Hepatocyte (in vitro differentiated cells): ENCODE results near the gene CORIN. TPM values are rescaled to one million over a fixed set of nuclear protein-coding genes. Genes with fewer than 3 reads are reported as not detected.

ENCODE experiments used
- DNase-seq: peaks from one replicate; pipeline ENCODE4 v3.0.0-alpha.2; 2016; ENCODE audit warnings: low spot score
- H2AFZ ChIP-seq: fragments of 200-600 bp; sonication (generic); 2 replicates; pipeline ENCODE4 v1.6.0; 2016; ENCODE audit warnings: antibody characterized with exemption, mild to moderate bottlenecking
- H3K27ac ChIP-seq: fragments of 200-600 bp; sonication (generic); 2 replicates; pipeline ENCODE4 v1.5.1; 2016; ENCODE audit warnings: mild to moderate bottlenecking
- H3K27me3 ChIP-seq: fragments of 200-600 bp; sonication (generic); 2 replicates; pipeline ENCODE4 v1.6.1; 2016
- H3K36me3 ChIP-seq: fragments of 200-600 bp; sonication (generic); replicated peaks from 2 replicates; pipeline ENCODE4 v1.5.1; 2016; ENCODE audit warnings: low read depth; ENCODE audit not compliant: insufficient read depth
- H3K4me1 ChIP-seq: fragments of 200-600 bp; sonication (generic); 2 replicates; pipeline ENCODE4 v1.5.1; 2016; ENCODE audit warnings: mild to moderate bottlenecking, moderate library complexity; ENCODE audit not compliant: insufficient read depth
- H3K4me2 ChIP-seq: fragments of 200-600 bp; sonication (generic); 2 replicates; pipeline ENCODE4 v1.6.0; 2016
- H3K4me3 ChIP-seq: fragments of 200-600 bp; sonication (generic); 2 replicates; pipeline ENCODE4 v1.5.1; 2016; ENCODE audit warnings: mild to moderate bottlenecking
- H3K79me2 ChIP-seq: fragments of 200-600 bp; sonication (generic); 2 replicates; pipeline ENCODE4 v1.6.0; 2017; ENCODE audit warnings: mild to moderate bottlenecking
- H3K9me2 ChIP-seq: fragments of 200-600 bp; sonication (generic); replicated peaks from 2 replicates; pipeline ENCODE4 v1.6.0; 2017; ENCODE audit warnings: mild to moderate bottlenecking; ENCODE audit not compliant: insufficient read depth
- H3K9me3 ChIP-seq: fragments of 200-600 bp; sonication (generic); 2 replicates; pipeline ENCODE4 v1.5.1; 2016; ENCODE audit warnings: low read depth, mild to moderate bottlenecking
- H4K20me1 ChIP-seq: fragments of 200-600 bp; sonication (generic); 2 replicates; pipeline ENCODE4 v1.6.0; 2016; ENCODE audit warnings: mild to moderate bottlenecking; ENCODE audit not compliant: insufficient read depth, poor library complexity, severe bottlenecking
- EZH2 ChIP-seq: fragments of 200-600 bp; sonication (generic); IDR thresholded peaks from 2 replicates; pipeline ENCODE4 v1.6.1; 2016; ENCODE audit warnings: antibody characterized with exemption, mild to moderate bottlenecking, borderline replicate concordance
- EZH2phosphoT487 ChIP-seq: fragments of 200-600 bp; sonication (generic); IDR thresholded peaks from one replicate; pipeline ENCODE4 v1.6.1; 2018; ENCODE audit warnings: antibody characterized with exemption, mild to moderate bottlenecking, low read depth, moderate library complexity; ENCODE audit not compliant: unreplicated experiment, severe bottlenecking
- WGBS: methylation state at CpG from one replicate; pipeline ENCODE4 v1.1.6; 2016; ENCODE audit warnings: low lambda C conversion rate; ENCODE audit errors: missing lambda C conversion rate; 5-methylcytosine and 5-hydroxymethylcytosine counted together
- polyA plus RNA-seq: library from polyadenylated mRNA; unstranded; fragments of >200 nt; fragmentation: Nextera tagmentation; extraction: Ambion mirVana; gene quantifications from 2 replicates; pipeline ENCODE4 v1.2.1, GENCODE V29; 2016
- total RNA-seq: library from RNA; depleted of rRNA; stranded (reverse); fragments of >200 nt; gene quantifications from 2 replicates; pipeline ENCODE4 v1.2.3, GENCODE V29; 2014
- TF ChIP-seq, protein P1 (sequence below): fragments of 200-600 bp; sonication (generic); IDR thresholded peaks from 2 replicates; pipeline ENCODE4 v1.5.1; 2016; ENCODE audit warnings: antibody characterized with exemption, mild to moderate bottlenecking; ENCODE audit not compliant: poor library complexity

The CORIN gene
- total and polyA plus RNA-seq, 2 experiments from 2014 or later = 0.13 to 0.40 TPM

DNA sequence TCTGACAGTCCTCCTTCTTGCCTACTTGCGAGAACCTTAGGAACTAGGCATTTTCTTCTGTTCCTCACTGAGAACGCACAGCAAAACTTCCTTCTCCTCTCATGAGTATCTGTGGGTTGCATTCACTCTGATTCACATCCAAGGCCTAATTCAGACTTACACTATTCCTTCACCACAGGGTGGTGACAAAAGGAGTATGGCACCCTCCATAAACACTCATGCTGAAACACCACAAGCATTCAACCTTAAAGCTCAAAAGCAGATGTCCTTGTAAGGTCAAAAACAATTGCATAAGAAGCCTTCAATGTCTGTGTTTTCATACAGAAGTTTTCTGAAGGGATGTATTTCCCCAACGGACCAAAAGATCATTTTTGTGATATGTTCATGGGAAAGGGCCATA lies 147.3 kb downstream of the CORIN start:
- no peak overlapping the region for H3K4me2 ChIP-seq
- H4K20me1 ChIP-seq = no peaks in the 10 kb centered on the region
- H3K9me2 ChIP-seq = no peaks in the 10 kb centered on the region
- no peak for DNase-seq
- no peak overlapping the region for H3K4me3 ChIP-seq
- TF ChIP-seq EZH2 = no peak
- TF ChIP-seq, protein P1, sequence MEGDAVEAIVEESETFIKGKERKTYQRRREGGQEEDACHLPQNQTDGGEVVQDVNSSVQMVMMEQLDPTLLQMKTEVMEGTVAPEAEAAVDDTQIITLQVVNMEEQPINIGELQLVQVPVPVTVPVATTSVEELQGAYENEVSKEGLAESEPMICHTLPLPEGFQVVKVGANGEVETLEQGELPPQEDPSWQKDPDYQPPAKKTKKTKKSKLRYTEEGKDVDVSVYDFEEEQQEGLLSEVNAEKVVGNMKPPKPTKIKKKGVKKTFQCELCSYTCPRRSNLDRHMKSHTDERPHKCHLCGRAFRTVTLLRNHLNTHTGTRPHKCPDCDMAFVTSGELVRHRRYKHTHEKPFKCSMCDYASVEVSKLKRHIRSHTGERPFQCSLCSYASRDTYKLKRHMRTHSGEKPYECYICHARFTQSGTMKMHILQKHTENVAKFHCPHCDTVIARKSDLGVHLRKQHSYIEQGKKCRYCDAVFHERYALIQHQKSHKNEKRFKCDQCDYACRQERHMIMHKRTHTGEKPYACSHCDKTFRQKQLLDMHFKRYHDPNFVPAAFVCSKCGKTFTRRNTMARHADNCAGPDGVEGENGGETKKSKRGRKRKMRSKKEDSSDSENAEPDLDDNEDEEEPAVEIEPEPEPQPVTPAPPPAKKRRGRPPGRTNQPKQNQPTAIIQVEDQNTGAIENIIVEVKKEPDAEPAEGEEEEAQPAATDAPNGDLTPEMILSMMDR = no peak
- no peak for TF ChIP-seq EZH2phosphoT487
- 91% methylated on average over 3 of the region's 3 CpGs for WGBS
- H2AFZ ChIP-seq = no peak overlapping the region
- H3K27me3 ChIP-seq = no peaks in the 10 kb centered on the region
- no peak overlapping the region for H3K27ac ChIP-seq
- H3K4me1 ChIP-seq = no peaks in the 10 kb centered on the region
- H3K36me3 ChIP-seq = no peaks in the 10 kb centered on the region
- no peaks in the 10 kb centered on the region for H3K9me3 ChIP-seq
- H3K79me2 ChIP-seq = no peaks in the 10 kb centered on the region

GRCh38 chr4:47686294-47686872 lies 151.5 kb downstream of the CORIN start:
- TF ChIP-seq EZH2phosphoT487 (no peak), EZH2 (no peak)
- TF ChIP-seq, protein P1 = peak; percentile 62
- Histone ChIP-seq H3K9me2 (no peaks in the 10 kb centered on the region), H3K27ac (no peak overlapping the region), H3K27me3 (peaks cover 6% of the 10 kb centered on the region), H2AFZ (no peak overlapping the region), H3K4me1 (no peaks in the 10 kb centered on the region), H3K4me2 (no peak overlapping the region), H3K36me3 (no peaks in the 10 kb centered on the region), H3K9me3 (no peaks in the 10 kb centered on the region), H4K20me1 (no peaks in the 10 kb centered on the region), H3K79me2 (no peaks in the 10 kb centered on the region), H3K4me3 (no peak overlapping the region)
- peak; percentile 72 for DNase-seq
- WGBS = 49% methylated on average over 9 of the region's 9 CpGs

- H3K4me1 ChIP-seq = no peaks in the 10 kb centered on the region
- no peaks in the 10 kb centered on the region for H3K9me3 ChIP-seq
- WGBS = 85% methylated on average over 2 of the region's 2 CpGs
- TF ChIP-seq, protein P1 = no peak
- TF ChIP-seq EZH2 (no peak), EZH2phosphoT487 (no peak)
- H3K4me3 ChIP-seq = no peak overlapping the region
- peaks cover 3% of the 10 kb centered on the region for H3K27me3 ChIP-seq
- no peaks in the 10 kb centered on the region for H3K79me2 ChIP-seq
- H3K9me2 ChIP-seq = no peaks in the 10 kb centered on the region
- H2AFZ ChIP-seq = no peak overlapping the region
- H3K27ac ChIP-seq = no peak overlapping the region
- DNase-seq = no peak
- no peaks in the 10 kb centered on the region for H4K20me1 ChIP-seq
- no peak overlapping the region for H3K4me2 ChIP-seq
- H3K36me3 ChIP-seq = no peaks in the 10 kb centered on the region
These were observed 162.1 kb downstream of the CORIN start for GRCh38 chr4:47675806-47676205.
